ENCODE results near the gene MYL7.

The MYL7 gene

DNA sequence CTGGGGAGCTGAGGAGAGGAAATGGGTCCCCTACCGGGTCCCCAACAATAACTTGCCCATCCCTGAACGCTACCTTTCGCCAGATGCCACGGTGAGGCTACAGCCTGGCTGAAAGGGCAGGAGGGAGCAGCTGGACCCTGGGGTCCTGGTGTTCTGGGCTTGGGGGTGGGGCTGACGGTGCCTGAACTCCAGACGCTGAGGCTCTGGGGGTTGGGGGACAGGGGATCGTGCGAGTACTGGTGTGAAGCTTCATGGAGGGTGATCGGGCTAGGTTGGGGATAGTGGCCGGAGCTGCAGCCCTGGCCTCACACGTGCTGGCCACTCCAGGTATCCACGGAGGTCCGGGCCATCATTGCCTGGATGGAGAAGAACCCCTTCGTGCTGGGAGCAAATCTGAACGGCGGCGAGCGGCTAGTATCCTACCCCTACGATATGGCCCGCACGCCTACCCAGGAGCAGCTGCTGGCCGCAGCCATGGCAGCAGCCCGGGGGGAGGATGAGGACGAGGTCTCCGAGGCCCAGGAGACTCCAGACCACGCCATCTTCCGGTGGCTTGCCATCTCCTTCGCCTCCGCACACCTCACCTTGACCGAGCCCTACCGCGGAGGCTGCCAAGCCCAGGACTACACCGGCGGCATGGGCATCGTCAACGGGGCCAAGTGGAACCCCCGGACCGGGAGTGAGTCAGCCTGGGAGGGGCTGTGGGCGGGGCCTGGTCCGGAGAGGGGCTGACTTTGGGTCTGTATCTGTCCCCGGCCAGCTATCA lies 28.7 kb downstream of the MYL7 start:
- no peak for DNase-seq (ENCODE audit: low spot score)

- no peak for DNase-seq (ENCODE audit: low spot score)
Observed at GRCh38 chr7:44111761-44112160, 29.4 kb downstream of the MYL7 start.

DNA sequence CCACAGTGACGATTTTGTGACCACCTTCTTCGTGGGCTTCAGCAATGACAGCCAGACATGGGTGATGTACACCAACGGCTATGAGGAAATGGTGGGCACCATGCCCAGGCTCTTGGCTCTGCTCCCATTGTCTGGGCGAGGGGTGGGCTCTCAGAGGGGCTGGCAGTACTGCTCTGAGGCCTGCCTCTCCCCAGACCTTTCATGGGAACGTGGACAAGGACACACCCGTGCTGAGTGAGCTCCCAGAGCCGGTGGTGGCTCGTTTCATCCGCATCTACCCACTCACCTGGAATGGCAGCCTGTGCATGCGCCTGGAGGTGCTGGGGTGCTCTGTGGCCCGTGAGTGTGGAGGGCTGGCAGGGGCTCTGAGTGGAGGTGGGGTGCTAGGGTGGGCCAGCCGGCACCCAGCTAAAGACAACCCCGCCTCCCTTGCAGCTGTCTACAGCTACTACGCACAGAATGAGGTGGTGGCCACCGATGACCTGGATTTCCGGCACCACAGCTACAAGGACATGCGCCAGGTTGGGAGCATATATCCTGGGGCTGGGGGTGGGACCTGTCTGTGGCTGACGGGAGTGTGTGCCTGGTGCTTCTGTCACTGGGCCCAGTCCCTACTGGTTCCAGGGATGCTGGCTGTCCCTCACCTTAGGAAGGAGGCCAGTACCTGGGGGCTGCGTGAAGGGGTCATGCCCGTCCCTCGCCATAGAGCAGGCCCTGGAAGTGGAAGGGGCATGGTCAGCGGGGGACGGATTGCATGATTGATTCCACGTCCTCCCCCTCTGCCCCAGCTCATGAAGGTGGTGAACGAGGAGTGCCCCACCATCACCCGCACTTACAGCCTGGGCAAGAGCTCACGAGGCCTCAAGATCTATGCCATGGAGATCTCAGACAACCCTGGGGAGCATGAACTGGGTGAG lies 30.2 kb downstream of the MYL7 start:
- no peak for DNase-seq (ENCODE audit: low spot score)

DNA sequence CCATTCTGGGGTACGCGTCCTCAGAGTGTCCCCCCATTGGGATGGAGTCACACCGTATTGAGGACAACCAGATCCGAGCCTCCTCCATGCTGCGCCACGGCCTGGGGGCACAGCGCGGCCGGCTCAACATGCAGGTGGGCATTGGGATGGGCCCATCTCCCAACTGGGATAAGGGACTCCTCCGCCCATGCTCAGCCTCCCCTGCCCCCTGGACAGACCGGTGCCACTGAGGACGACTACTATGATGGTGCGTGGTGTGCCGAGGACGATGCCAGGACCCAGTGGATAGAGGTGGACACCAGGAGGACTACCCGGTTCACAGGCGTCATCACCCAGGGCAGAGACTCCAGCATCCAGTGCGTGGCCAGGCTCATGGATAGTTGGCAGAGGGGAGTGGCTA lies 31.1 kb downstream of the MYL7 start:
- DNase-seq (ENCODE audit: low spot score): no peak

DNA sequence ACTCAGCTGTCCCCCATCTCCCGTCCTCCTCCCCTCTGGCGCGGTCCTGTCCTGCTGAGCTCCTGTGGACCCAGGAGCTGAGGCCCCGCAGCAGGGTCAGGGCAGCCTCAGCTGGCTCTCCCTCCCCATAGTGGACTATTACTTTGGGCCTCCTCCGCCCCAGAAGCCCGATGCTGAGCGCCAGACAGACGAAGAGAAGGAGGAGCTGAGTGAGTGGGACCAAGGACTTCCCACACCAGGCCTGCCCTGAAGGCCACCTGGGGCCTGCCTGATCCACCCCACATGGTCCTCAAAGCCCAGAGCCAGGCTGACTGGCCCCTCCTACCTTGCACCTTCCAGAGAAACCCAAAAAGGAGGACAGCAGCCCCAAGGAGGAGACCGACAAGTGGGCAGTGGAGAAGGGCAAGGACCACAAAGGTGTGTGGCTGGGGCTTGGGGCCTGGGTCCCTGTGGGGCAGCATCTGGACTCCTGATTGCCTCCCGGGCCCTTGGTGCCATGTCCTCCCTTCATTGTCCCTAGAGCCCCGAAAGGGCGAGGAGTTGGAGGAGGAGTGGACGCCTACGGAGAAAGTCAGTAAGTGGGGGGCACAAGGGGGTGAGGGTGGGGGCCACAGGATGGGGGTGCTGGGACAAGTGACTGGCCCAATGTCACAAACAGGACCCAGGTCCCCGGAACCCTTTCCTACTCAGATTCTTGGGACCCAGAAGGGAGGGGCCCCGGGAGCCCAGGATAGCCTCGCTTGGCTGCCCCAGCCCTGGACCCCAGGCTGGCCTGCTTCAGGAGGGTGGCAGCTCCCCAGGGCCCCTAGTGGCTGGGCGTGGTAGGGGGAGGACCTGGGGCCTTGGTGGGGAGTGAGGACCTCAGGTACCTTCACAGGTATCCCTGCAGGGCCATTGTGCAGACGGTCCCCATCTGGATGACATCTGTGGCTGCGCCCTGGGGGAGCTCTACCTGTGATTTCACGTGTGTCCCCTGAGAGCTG lies 32.1 kb downstream of the MYL7 start:
- no peak for DNase-seq (ENCODE audit: low spot score)

DNA sequence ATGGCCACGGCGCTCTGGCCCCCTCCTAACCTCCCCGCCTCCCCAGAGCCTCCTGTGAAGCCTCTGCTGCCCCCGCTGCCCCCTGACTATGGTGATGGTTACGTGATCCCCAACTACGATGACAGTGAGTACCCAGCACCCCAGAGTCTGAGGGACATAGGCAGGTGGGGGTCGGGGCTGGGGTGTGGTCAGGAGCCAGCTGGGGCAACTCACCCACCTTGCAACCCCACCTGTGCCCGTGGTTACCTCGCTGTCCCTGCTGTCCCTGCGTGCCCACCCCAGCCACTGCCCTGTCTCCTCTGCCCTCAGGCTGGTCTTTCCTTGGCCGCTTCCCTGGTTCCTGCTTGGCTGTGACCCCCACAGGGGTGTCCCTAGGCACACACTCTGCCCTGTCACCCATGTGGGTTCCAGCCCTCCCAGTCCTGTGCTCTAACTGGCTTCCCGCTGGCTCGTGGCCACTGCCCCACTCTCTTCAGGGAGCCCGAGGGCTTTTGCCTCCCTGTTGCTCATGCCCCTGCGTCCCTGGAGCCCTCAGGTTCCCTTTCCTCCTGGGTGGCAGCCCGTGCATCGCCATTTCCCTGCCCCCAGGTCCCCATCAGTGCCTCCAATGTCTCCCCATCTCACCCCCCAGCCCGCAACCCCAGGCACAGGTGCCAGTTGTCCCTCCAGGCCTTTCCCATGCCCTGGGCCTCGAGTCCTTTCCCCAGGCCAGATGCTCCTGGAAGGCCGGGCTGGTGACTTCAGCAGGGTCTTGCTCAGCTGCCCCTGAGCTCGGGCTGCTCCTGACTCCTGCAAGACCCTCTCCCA lies 33.0 kb downstream of the MYL7 start:
- no peak for DNase-seq (ENCODE audit: low spot score)

- DNase-seq (ENCODE audit: low spot score): no peak
Observed at GRCh38 chr7:44107116-44107960, 33.8 kb downstream of the MYL7 start.

- DNase-seq (ENCODE audit: low spot score): no peak
Observed at GRCh38 chr7:44106311-44107065, 34.6 kb downstream of the MYL7 start.

GRCh38 chr7:44105832-44106231 lies 35.3 kb downstream of the MYL7 start:
- no peak for DNase-seq (ENCODE audit: low spot score)

DNA sequence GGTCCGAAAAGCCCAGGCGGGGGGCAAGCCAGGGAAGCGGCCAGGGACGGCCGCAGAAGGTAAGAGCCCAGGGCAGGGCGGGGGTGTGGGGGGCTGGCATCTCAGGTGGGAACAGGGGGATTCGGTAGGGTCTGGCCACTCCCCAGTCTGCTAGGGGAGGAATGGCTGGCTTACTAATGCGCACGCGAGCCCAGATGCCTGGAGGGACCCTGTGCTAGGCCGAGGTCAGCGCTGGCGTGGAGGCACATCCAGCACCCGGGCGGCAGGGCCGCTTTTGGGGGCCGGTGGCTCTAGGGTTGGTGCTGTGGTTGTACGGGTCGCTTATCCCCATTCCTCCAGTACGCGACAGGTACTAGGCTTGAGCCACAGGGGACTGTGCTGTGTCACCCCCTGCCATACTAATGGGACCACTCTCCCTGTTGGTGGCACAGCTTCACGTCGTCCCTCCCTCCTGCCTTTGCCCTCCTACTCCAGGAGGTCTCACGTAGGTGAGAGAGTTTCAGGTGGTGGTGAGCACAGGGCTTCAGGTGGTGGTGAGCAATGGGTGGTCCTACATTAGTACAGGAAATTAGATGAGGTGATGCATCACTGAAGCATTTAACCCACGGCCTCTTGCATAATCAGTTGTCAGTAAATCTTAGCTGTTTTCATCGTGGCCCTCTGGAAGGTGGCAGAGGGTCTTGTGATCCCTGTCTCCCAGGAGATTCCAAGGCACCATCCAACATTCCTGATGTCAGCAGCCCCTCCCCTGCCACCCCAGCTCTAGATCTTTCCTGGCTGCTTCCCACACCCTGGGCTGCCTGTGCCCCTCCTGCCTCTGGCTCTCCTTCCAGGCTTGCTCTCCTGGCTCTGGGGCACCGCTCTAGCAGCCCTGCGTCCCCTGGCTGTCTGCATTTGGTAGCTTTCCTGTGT lies 36.0 kb downstream of the MYL7 start:
- DNase-seq (ENCODE audit: low spot score): no peak

GRCh38 chr7:44103923-44104859 lies 36.9 kb downstream of the MYL7 start, which contains the start of gene AEBP1:
Gene AEBP1, plus strand, starts transcription at chr7:44104345. Its CDS starts 321 bp downstream, at chr7:44104666.
- no peak for DNase-seq (ENCODE audit: low spot score)

DNA sequence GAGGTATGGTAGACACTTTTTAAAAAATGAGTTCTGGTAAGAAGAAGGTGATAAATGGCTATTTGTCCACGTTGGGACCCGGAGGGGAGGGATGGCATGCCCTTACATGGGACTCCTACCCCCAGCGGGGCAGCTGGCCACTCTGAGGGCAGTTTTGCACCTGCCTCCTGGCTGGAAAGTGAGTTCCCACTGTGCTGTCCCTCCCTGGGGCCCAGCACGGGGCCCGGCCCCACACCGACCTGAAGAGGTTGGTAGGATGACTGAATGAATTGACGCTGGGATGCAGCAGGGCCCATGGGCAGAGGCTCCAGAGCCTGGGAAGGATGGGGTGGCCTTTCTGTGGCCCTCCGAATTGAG lies 37.6 kb downstream of the MYL7 start:
- DNase-seq (ENCODE audit: low spot score): no peak

GRCh38 chr7:44102846-44103565 lies 38.1 kb downstream of the MYL7 start:
- DNase-seq (ENCODE audit: low spot score): no peak

- DNase-seq (ENCODE audit: low spot score): no peak
Observed at GRCh38 chr7:44101966-44102845, 38.9 kb downstream of the MYL7 start.

DNA sequence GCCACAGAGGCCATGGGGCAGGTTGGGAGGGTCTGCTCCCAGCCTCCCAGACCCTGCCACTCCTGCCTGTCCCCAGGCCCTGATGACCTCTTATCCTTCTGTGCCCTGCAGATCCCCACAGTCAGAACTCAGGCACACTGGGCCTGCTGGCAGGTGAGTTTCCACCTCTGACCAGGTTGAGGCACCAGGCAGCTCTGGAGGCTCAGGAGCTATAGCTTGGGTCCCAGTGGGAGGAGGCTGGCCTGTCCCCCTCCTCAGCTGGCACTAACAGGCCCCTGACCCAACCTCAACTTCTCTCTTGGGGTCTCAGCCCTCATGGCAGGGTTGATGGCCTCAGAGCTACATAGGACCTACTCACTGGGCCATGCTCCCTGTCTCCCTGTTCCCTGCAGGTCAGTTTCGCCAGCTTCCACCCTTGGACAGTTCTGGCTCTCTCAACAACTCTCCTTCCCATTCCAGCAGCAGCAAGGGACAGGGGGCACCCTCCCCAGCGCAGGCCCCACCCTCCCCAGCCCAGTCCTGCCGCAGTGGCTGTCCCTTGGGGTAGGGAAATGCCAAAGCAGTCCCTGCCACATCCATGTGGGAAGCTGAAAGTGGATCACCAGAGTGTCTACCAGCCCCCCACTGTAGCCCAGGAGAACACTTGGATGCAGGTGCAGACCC lies 39.7 kb downstream of the MYL7 start:
- DNase-seq (ENCODE audit: low spot score): no peak
